Central memory CD4-positive, alpha-beta T cell (primary cell): ENCODE measurements around the gene GRIFIN.

Source experiments
- DNase-seq: peaks from one replicate; pipeline ENCODE4 v3.0.0; 2022
- total RNA-seq, 3 experiments: gene quantifications; one replicate each; lab custom pipeline; 2026; lab: John Stamatoyannopoulos, UW

Gene GRIFIN
- 0 reads per million in 3 experiments for total RNA-seq

- no peak for DNase-seq
These were observed at the start of gene GRIFIN for GRCh38 chr7:2476298-2476697. TSS of gene GRIFIN (minus strand) at chr7:2476398. CDS start at chr7:2476383, 15 bp downstream.

- DNase-seq: no peak
These were observed 48.8 kb upstream of the GRIFIN start for GRCh38 chr7:2524808-2525657.

- DNase-seq: no peak
These were observed 48.0 kb upstream of the GRIFIN start for GRCh38 chr7:2523941-2524807.

- DNase-seq: no peak
These were observed 47.3 kb upstream of the GRIFIN start for GRCh38 chr7:2523461-2523936.

GRCh38 chr7:2522780-2523433 lies 46.7 kb upstream of the GRIFIN start:
- no peak for DNase-seq

GRCh38 chr7:2521952-2522591 lies 45.9 kb upstream of the GRIFIN start:
- DNase-seq: peak; percentile 74

GRCh38 chr7:2521341-2521745 lies 45.1 kb upstream of the GRIFIN start:
- no peak for DNase-seq

GRCh38 chr7:2520761-2521290 lies 44.6 kb upstream of the GRIFIN start:
- DNase-seq: no peak

GRCh38 chr7:2520131-2520760 lies 44.0 kb upstream of the GRIFIN start:
- DNase-seq: no peak

GRCh38 chr7:2519119-2519930 lies 43.1 kb upstream of the GRIFIN start, which contains the start of gene LFNG:
TSS of gene LFNG (plus strand) at chr7:2519774. CDS start at chr7:2519862, 88 bp downstream.
- DNase-seq: peak; percentile 81

GRCh38 chr7:2518737-2519118 lies 42.5 kb upstream of the GRIFIN start:
- DNase-seq: no peak

GRCh38 chr7:2517678-2518507 lies 41.7 kb upstream of the GRIFIN start:
- no peak for DNase-seq

GRCh38 chr7:2517026-2517425 lies 40.8 kb upstream of the GRIFIN start:
- no peak for DNase-seq

GRCh38 chr7:2516194-2516555 lies 40.0 kb upstream of the GRIFIN start:
- no peak for DNase-seq

GRCh38 chr7:2515424-2516193 lies 39.4 kb upstream of the GRIFIN start:
- no peak for DNase-seq

GRCh38 chr7:2514473-2515423 lies 38.5 kb upstream of the GRIFIN start:
- no peak for DNase-seq

GRCh38 chr7:2513702-2514101 lies 37.5 kb upstream of the GRIFIN start:
- no peak for DNase-seq

- no peak for DNase-seq
These were observed 36.5 kb upstream of the GRIFIN start for GRCh38 chr7:2512713-2513112.
